Thyroid gland (tissue), 4 donors: ENCODE data around the gene PKIB.

Experiments
- CTCF ChIP-seq, 6 experiments: fragments of 200-600 bp in 3 of 6; fragments of 450-650 bp in 3 of 6; sonication (generic) in 3 of 6; IDR thresholded peaks; one replicate each; pipeline ENCODE4 v1.5.1; 2016 to 2019; ENCODE audit warnings: antibody characterized with exemption in 6 of 6, mild to moderate bottlenecking in 2 of 6, inconsistent platforms in 1 of 6, moderate library complexity in 1 of 6
- POLR2A ChIP-seq, 2 donors: fragments of 450-650 bp; IDR thresholded peaks; one replicate each; pipeline ENCODE4 v1.6.1; 2017; ENCODE audit warnings: antibody characterized with exemption in 2 of 2, mild to moderate bottlenecking in 2 of 2, moderate library complexity in 1 of 2

GRCh38 chr6:122641819-122642218, 31.6 kb downstream of the PKIB start:
- TF ChIP-seq POLR2A (IDR thresholded peaks at IDR 0.05) (no peak), CTCF (IDR thresholded peaks at IDR 0.05) (no peak)
